GM12878 (cell line): Measurements from ENCODE around the gene DYSF. TPM values are rescaled to one million over a fixed set of nuclear protein-coding genes. Genes with fewer than 3 reads are reported as not detected.

Experiments
- ATAC-seq: fragments of 200-7000 bp; cut with Tn5 transposase; 3 replicates; pipeline ENCODE4 v1.9.1; 2020; ENCODE audit warnings: mild to moderate bottlenecking, moderate library complexity
- BruUV-seq: library from RNA; stranded (reverse); fragments of 400-500 nt; replicated peaks from 2 replicates; lab custom pipeline; 2021; lab: Mats Ljungman, UMichigan
- CTCF ChIA-PET: fragments of 300-600 bp; sonication (Branson Sonifier 250); formaldehyde crosslinking; extraction: SDS; loops from one replicate; lab custom pipeline; 2021; ENCODE audit warnings: inconsistent platforms; lab: Yijun Ruan, JAX
- POLR2A ChIA-PET: fragments of 350-600 bp; formaldehyde crosslinking; extraction: SDS; loops from one replicate; lab custom pipeline; 2021; ENCODE audit warnings: inconsistent platforms; lab: Charles Lee
- RAD21 ChIA-PET: fragments of 300-600 bp; sonication (Branson Sonifier 250); formaldehyde crosslinking; loops from one replicate; lab custom pipeline; 2023; ENCODE audit warnings: antibody characterized with exemption; ENCODE audit not compliant: unreplicated experiment; lab: Charles Lee
- SMC1A ChIA-PET: fragments of 300-600 bp; sonication (Branson Sonifier 250); formaldehyde crosslinking; loops from one replicate; lab custom pipeline; 2023; ENCODE audit not compliant: unreplicated experiment, uncharacterized antibody; lab: Charles Lee
- DNase-seq: peaks from one replicate; pipeline ENCODE4 v3.0.0-alpha.2; 2011; ENCODE audit warnings: low read depth, low spot score
- FAIRE-seq: peaks from 3 replicates; lab custom pipeline; 2011; peaks lifted over from hg19 to GRCh38; lab: Jason Lieb, UNC
- H2AFZ ChIP-seq: 2 replicates; pipeline ENCODE4 v1.6.0; 2011; ENCODE audit warnings: low read depth, low read length, control low read depth; ENCODE audit not compliant: control insufficient read depth
- H3K27ac ChIP-seq: 2 replicates; pipeline ENCODE4 v1.5.1; 2011; ENCODE audit warnings: control low read depth; ENCODE audit not compliant: control insufficient read depth, insufficient read depth
- H3K27me3 ChIP-seq, 2 experiments: replicated peaks in 1 of 2; 2 replicates each; pipeline versions ENCODE4 v1.6.0 to v1.6.1; 2011; ENCODE audit warnings: low read length in 1 of 2; ENCODE audit not compliant: control insufficient read depth in 2 of 2, insufficient read depth in 2 of 2
- H3K36me3 ChIP-seq, 2 experiments: 2 replicates each; pipeline ENCODE4 v1.5.1; 2011; ENCODE audit warnings: low read length in 1 of 2; ENCODE audit not compliant: control insufficient read depth in 2 of 2, insufficient read depth in 2 of 2
- H3K4me1 ChIP-seq: 2 replicates; pipeline ENCODE4 v1.6.1; 2011; ENCODE audit warnings: mild to moderate bottlenecking, low read length, moderate library complexity, mixed read lengths; ENCODE audit not compliant: control insufficient read depth, insufficient read depth
- H3K4me2 ChIP-seq: 2 replicates; pipeline ENCODE4 v1.6.0; 2011; ENCODE audit warnings: control low read depth; ENCODE audit not compliant: control insufficient read depth, insufficient read depth
- H3K4me3 ChIP-seq: fragments of 200-600 bp; sonication (generic); 2 replicates; pipeline ENCODE4 v1.5.1; 2016
- H3K79me2 ChIP-seq: 2 replicates; pipeline ENCODE4 v1.6.0; 2011; ENCODE audit warnings: low read length; ENCODE audit not compliant: control insufficient read depth, insufficient read depth
- H3K9ac ChIP-seq: 2 replicates; pipeline ENCODE4 v1.8.0; 2011; ENCODE audit warnings: low read length, control low read depth, mixed read lengths; ENCODE audit not compliant: control insufficient read depth, insufficient read depth
- H3K9me3 ChIP-seq: replicated peaks from 3 replicates; pipeline ENCODE4 v1.5.1; 2011; ENCODE audit warnings: mild to moderate bottlenecking, low read length; ENCODE audit not compliant: control insufficient read depth, insufficient read depth
- H4K20me1 ChIP-seq: 2 replicates; pipeline ENCODE4 v1.6.0; 2011; ENCODE audit not compliant: control insufficient read depth, insufficient read depth
- E2F4 ChIP-seq: IDR thresholded peaks from 2 replicates; pipeline ENCODE4 v1.6.1; 2012; ENCODE audit warnings: low read depth, low read length, improper control_type of control experiment
- ETV6 ChIP-seq, 2 experiments: fragments of 450-650 bp in 1 of 2; IDR thresholded peaks in 1 of 2; conservative IDR thresholded peaks in 1 of 2; 2 replicates each; pipeline ENCODE4 v1.6.1; 2014; ENCODE audit warnings: antibody characterized with exemption in 1 of 2, borderline replicate concordance in 1 of 2, low read depth in 1 of 2, mild to moderate bottlenecking in 1 of 2, moderate library complexity in 1 of 2
- GABPA ChIP-seq: IDR thresholded peaks from 2 replicates; pipeline ENCODE4 v1.6.1; 2014; ENCODE audit warnings: antibody characterized with exemption, low read depth, mild to moderate bottlenecking, inconsistent platforms
- HDGF ChIP-seq: fragments of 450-650 bp; IDR thresholded peaks from 2 replicates; pipeline ENCODE4 v1.6.1; 2016; ENCODE audit warnings: antibody characterized with exemption
- IRF5 ChIP-seq: fragments of 450-650 bp; IDR thresholded peaks from 2 replicates; pipeline ENCODE4 v1.6.1; 2017; ENCODE audit warnings: borderline replicate concordance
- JUNB ChIP-seq: IDR thresholded peaks from 2 replicates; pipeline ENCODE4 v1.6.1; 2016; ENCODE audit warnings: antibody characterized with exemption, mild to moderate bottlenecking
- JUND ChIP-seq: IDR thresholded peaks from 2 replicates; pipeline ENCODE4 v1.6.1; 2012; ENCODE audit warnings: low read depth, mild to moderate bottlenecking, low read length, improper control_type of control experiment, moderate library complexity
- NFYA ChIP-seq: IDR thresholded peaks from 2 replicates; pipeline ENCODE4 v1.6.1; 2011; ENCODE audit warnings: low read depth, mild to moderate bottlenecking, low read length, improper control_type of control experiment, borderline replicate concordance
- NRF1 ChIP-seq: conservative IDR thresholded peaks from 2 replicates; pipeline ENCODE4 v1.6.1; 2011; ENCODE audit warnings: mild to moderate bottlenecking, low read depth, low read length, improper control_type of control experiment
- RBBP5 ChIP-seq: fragments of 200-600 bp; sonication (generic); conservative IDR thresholded peaks from 2 replicates; pipeline ENCODE4 v1.6.1; 2016
- RELA ChIP-seq: fragments of 450-650 bp; IDR thresholded peaks from 2 replicates; pipeline ENCODE4 v1.8.0; 2014; ENCODE audit warnings: borderline replicate concordance; ENCODE audit not compliant: partially characterized antibody
- REST ChIP-seq: IDR thresholded peaks from 2 replicates; pipeline ENCODE4 v1.6.1; 2012; ENCODE audit warnings: mild to moderate bottlenecking, low read depth, low read length
- RUNX3 ChIP-seq: IDR thresholded peaks from 2 replicates; pipeline ENCODE4 v1.6.1; 2012; ENCODE audit warnings: low read length, inconsistent platforms
- SREBF1 ChIP-seq: IDR thresholded peaks from 2 replicates; pipeline ENCODE4 v1.6.1; 2012; ENCODE audit warnings: mild to moderate bottlenecking, low read length
- SUZ12 ChIP-seq: fragments of 200-600 bp; sonication (generic); IDR thresholded peaks from one replicate; pipeline ENCODE4 v1.6.1; 2018; ENCODE audit warnings: antibody characterized with exemption, mild to moderate bottlenecking; ENCODE audit not compliant: unreplicated experiment
- WGBS: methylation state at CpG from one replicate; pipeline ENCODE4 v1.1.6; 2016; ENCODE audit warnings: low lambda C conversion rate; ENCODE audit not compliant: insufficient replicate concordance, insufficient coverage; ENCODE audit errors: missing lambda C conversion rate; 5-methylcytosine and 5-hydroxymethylcytosine counted together
- in situ Hi-C: fragments of 300-500 bp; cut with MboI; formaldehyde crosslinking; loops from 9 replicates; pipeline ENCODE4 v1.14.3; 2018; ENCODE audit warnings: mixed read lengths
- intact Hi-C: fragments of 100-400 bp; cut with micrococcal nuclease; formaldehyde crosslinking; loops from one replicate; pipeline ENCODE4 v1.14.2; 2022; ENCODE audit not compliant: unreplicated experiment
- polyA plus RNA-seq, 11 experiments: library from polyadenylated mRNA; depleted of rRNA in 4 of 11; unstranded in 6 of 11; stranded (reverse) in 5 of 11; fragments of >200 nt; fragmentation: Nextera tagmentation in 4 of 11; fragmentation: Illumina TruSeq in 1 of 11; extraction: Ambion mirVana in 4 of 11; extraction: Trizol in 1 of 11; gene quantifications; 1 replicate in 1 of 11; 2 replicates in 10 of 11; pipeline versions ENCODE4 v1.2.1 to v1.2.3, GENCODE V29; 2011 to 2016; ENCODE audit warnings: inconsistent platforms in 2 of 11, missing spikeins in 2 of 11, low read depth in 1 of 11
- total RNA-seq, 4 experiments: library from RNA; depleted of rRNA in 3 of 4; stranded (reverse); fragments of >200 nt in 3 of 4; fragmentation: Illumina TruSeq in 1 of 4; extraction: Trizol in 1 of 4; gene quantifications; 2 replicates each; pipeline versions ENCODE4 v1.2.1 to v1.2.3, GENCODE V29; 2013 to 2021
- TF ChIP-seq, protein P1 (sequence below): fragments of 450-650 bp; IDR thresholded peaks from 2 replicates; pipeline ENCODE4 v1.6.1; 2016; ENCODE audit warnings: mild to moderate bottlenecking, moderate library complexity, borderline replicate concordance

Gene DYSF
- total and polyA plus RNA-seq, 10 of the 15 experiments (the other 5 are each of a cell fraction or from before 2014, with no cell fraction given), result under 0.01 to 0.15 (median 0.03) TPM; not detected in 7

GRCh38 chr2:71675296-71675695, 221.9 kb downstream of the DYSF start:
- intact Hi-C loops (no loop called here), in situ Hi-C loops (no loop called here)
- ChIA-PET RAD21 (no interaction called here), POLR2A (no interaction called here), SMC1A (no interaction called here), CTCF (no interaction called here)
- Histone ChIP-seq H3K4me3 (no peak overlapping the region), H3K36me3 (no peaks in the 10 kb centered on the region), H4K20me1 (no peaks in the 10 kb centered on the region), H3K27ac (no peak overlapping the region), H3K9ac (no peak overlapping the region), H3K4me2 (no peak overlapping the region), H3K4me1 (no peaks in the 10 kb centered on the region), H3K27me3 (peaks cover 0 to 2% of the 10 kb centered on the region in 2 experiments; a peak in 2 of 4 replicates), H2AFZ (no peak overlapping the region), H3K79me2 (no peaks in the 10 kb centered on the region), H3K9me3 (no peaks in the 10 kb centered on the region)
- ATAC-seq, result no peak
- no TSS peak for BruUV-seq
- DNase-seq, result no peak
- FAIRE-seq, result no peak
- WGBS, result 62% methylated on average over 9 of the region's 9 CpGs
- no peak for TF ChIP-seq RBBP5
- TF ChIP-seq E2F4, result no peak
- no peak for TF ChIP-seq SUZ12
- TF ChIP-seq RELA, result no peak
- no peak for TF ChIP-seq REST
- TF ChIP-seq JUNB, result no peak
- TF ChIP-seq HDGF, result no peak
- TF ChIP-seq NRF1, result no peak
- TF ChIP-seq, protein P1, sequence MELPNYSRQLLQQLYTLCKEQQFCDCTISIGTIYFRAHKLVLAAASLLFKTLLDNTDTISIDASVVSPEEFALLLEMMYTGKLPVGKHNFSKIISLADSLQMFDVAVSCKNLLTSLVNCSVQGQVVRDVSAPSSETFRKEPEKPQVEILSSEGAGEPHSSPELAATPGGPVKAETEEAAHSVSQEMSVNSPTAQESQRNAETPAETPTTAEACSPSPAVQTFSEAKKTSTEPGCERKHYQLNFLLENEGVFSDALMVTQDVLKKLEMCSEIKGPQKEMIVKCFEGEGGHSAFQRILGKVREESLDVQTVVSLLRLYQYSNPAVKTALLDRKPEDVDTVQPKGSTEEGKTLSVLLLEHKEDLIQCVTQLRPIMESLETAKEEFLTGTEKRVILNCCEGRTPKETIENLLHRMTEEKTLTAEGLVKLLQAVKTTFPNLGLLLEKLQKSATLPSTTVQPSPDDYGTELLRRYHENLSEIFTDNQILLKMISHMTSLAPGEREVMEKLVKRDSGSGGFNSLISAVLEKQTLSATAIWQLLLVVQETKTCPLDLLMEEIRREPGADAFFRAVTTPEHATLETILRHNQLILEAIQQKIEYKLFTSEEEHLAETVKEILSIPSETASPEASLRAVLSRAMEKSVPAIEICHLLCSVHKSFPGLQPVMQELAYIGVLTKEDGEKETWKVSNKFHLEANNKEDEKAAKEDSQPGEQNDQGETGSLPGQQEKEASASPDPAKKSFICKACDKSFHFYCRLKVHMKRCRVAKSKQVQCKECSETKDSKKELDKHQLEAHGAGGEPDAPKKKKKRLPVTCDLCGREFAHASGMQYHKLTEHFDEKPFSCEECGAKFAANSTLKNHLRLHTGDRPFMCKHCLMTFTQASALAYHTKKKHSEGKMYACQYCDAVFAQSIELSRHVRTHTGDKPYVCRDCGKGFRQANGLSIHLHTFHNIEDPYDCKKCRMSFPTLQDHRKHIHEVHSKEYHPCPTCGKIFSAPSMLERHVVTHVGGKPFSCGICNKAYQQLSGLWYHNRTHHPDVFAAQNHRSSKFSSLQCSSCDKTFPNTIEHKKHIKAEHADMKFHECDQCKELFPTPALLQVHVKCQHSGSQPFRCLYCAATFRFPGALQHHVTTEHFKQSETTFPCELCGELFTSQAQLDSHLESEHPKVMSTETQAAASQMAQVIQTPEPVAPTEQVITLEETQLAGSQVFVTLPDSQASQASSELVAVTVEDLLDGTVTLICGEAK, result no peak
- TF ChIP-seq IRF5, result no peak
- TF ChIP-seq RUNX3, result no peak
- TF ChIP-seq JUND, result no peak
- TF ChIP-seq NFYA, result no peak
- no peak for TF ChIP-seq GABPA
- TF ChIP-seq SREBF1, result no peak
- no peak for TF ChIP-seq ETV6 (conservative IDR thresholded peaks at IDR 0.05 in 1 of 2, IDR thresholded peaks at IDR 0.05 in 1 of 2; ENCODE audit: borderline replicate concordance in 1 of 2, low read depth in 1 of 2)
